H1 (cell line): ENCODE results near the gene APP. TPM values are rescaled to one million over a fixed set of nuclear protein-coding genes. Genes with fewer than 3 reads are reported as not detected.

Experiments used
- CEBPB ChIP-seq: IDR thresholded peaks from 2 replicates; pipeline ENCODE4 v1.6.1; 2012; ENCODE audit warnings: low read depth, low read length
- polyA plus RNA-seq, 7 experiments: library from polyadenylated mRNA; depleted of rRNA in 3 of 7; stranded (reverse) in 5 of 7; unstranded in 2 of 7; fragments of >200 nt in 5 of 7; fragments of 200-250 nt in 2 of 7; gene quantifications; 1 replicate in 5 of 7; 2 replicates in 1 of 7; 4 replicates in 1 of 7; pipeline versions ENCODE4 v1.2.1 to v1.2.3, GENCODE V29; 2011 to 2013; ENCODE audit warnings: missing spikeins in 2 of 7, mixed read lengths in 2 of 7
- total RNA-seq: library from RNA; stranded (reverse); fragmentation: NEBNext Ultra II Directional; extraction: Animal tissue kit (Norgen Biotek cat#: 25700); gene quantifications from 2 replicates; pipeline ENCODE4 v1.2.1, GENCODE V29; 2021
- TF ChIP-seq, protein P1 (sequence below): fragments of 300-600 bp; sonication (generic); IDR thresholded peaks from 2 replicates; pipeline ENCODE4 v1.7.1; 2012; ENCODE audit warnings: low read length, moderate library complexity, mild to moderate bottlenecking, inconsistent platforms; ENCODE audit not compliant: insufficient replicate concordance

APP gene
- total and polyA plus RNA-seq, 2 of the 8 experiments (the other 6 are each of a cell fraction or from before 2014, with no cell fraction given): 375 to 551 TPM

- TF ChIP-seq, protein P1, sequence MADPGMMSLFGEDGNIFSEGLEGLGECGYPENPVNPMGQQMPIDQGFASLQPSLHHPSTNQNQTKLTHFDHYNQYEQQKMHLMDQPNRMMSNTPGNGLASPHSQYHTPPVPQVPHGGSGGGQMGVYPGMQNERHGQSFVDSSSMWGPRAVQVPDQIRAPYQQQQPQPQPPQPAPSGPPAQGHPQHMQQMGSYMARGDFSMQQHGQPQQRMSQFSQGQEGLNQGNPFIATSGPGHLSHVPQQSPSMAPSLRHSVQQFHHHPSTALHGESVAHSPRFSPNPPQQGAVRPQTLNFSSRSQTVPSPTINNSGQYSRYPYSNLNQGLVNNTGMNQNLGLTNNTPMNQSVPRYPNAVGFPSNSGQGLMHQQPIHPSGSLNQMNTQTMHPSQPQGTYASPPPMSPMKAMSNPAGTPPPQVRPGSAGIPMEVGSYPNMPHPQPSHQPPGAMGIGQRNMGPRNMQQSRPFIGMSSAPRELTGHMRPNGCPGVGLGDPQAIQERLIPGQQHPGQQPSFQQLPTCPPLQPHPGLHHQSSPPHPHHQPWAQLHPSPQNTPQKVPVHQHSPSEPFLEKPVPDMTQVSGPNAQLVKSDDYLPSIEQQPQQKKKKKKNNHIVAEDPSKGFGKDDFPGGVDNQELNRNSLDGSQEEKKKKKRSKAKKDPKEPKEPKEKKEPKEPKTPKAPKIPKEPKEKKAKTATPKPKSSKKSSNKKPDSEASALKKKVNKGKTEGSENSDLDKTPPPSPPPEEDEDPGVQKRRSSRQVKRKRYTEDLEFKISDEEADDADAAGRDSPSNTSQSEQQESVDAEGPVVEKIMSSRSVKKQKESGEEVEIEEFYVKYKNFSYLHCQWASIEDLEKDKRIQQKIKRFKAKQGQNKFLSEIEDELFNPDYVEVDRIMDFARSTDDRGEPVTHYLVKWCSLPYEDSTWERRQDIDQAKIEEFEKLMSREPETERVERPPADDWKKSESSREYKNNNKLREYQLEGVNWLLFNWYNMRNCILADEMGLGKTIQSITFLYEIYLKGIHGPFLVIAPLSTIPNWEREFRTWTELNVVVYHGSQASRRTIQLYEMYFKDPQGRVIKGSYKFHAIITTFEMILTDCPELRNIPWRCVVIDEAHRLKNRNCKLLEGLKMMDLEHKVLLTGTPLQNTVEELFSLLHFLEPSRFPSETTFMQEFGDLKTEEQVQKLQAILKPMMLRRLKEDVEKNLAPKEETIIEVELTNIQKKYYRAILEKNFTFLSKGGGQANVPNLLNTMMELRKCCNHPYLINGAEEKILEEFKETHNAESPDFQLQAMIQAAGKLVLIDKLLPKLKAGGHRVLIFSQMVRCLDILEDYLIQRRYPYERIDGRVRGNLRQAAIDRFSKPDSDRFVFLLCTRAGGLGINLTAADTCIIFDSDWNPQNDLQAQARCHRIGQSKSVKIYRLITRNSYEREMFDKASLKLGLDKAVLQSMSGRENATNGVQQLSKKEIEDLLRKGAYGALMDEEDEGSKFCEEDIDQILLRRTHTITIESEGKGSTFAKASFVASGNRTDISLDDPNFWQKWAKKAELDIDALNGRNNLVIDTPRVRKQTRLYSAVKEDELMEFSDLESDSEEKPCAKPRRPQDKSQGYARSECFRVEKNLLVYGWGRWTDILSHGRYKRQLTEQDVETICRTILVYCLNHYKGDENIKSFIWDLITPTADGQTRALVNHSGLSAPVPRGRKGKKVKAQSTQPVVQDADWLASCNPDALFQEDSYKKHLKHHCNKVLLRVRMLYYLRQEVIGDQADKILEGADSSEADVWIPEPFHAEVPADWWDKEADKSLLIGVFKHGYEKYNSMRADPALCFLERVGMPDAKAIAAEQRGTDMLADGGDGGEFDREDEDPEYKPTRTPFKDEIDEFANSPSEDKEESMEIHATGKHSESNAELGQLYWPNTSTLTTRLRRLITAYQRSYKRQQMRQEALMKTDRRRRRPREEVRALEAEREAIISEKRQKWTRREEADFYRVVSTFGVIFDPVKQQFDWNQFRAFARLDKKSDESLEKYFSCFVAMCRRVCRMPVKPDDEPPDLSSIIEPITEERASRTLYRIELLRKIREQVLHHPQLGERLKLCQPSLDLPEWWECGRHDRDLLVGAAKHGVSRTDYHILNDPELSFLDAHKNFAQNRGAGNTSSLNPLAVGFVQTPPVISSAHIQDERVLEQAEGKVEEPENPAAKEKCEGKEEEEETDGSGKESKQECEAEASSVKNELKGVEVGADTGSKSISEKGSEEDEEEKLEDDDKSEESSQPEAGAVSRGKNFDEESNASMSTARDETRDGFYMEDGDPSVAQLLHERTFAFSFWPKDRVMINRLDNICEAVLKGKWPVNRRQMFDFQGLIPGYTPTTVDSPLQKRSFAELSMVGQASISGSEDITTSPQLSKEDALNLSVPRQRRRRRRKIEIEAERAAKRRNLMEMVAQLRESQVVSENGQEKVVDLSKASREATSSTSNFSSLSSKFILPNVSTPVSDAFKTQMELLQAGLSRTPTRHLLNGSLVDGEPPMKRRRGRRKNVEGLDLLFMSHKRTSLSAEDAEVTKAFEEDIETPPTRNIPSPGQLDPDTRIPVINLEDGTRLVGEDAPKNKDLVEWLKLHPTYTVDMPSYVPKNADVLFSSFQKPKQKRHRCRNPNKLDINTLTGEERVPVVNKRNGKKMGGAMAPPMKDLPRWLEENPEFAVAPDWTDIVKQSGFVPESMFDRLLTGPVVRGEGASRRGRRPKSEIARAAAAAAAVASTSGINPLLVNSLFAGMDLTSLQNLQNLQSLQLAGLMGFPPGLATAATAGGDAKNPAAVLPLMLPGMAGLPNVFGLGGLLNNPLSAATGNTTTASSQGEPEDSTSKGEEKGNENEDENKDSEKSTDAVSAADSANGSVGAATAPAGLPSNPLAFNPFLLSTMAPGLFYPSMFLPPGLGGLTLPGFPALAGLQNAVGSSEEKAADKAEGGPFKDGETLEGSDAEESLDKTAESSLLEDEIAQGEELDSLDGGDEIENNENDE: no peak
- TF ChIP-seq CEBPB: no peak
- TF ChIP-seq, all 59 proteins: peak for 0
Observed at GRCh38 chr21:26067836-26068594, 102.6 kb downstream of the APP start (continued).
